NCI-H1436 (cell line): ENCODE measurements around the gene TCF7L2.

Source experiments
- DNase-seq: peaks from one replicate; lab custom pipeline; 2025; lab: John Stamatoyannopoulos, UW

TCF7L2 gene

GRCh38 chr10:112949875-112950507, at the start of gene TCF7L2:
Gene TCF7L2 (plus strand): TSS chr10:112950247. CDS start chr10:112950757, 510 bp downstream.
- peak; percentile 99 for DNase-seq

GRCh38 chr10:112902730-112903129, 47.3 kb upstream of the TCF7L2 start:
- no peak for DNase-seq

- no peak for DNase-seq
These were observed 46.0 kb upstream of the TCF7L2 start for GRCh38 chr10:112904000-112904399.

- no peak for DNase-seq
These were observed 43.1 kb upstream of the TCF7L2 start for GRCh38 chr10:112906945-112907344.

GRCh38 chr10:112907893-112908292, 42.2 kb upstream of the TCF7L2 start:
- DNase-seq = no peak

GRCh38 chr10:112911206-112911605, 38.8 kb upstream of the TCF7L2 start:
- no peak for DNase-seq

- no peak for DNase-seq
These were observed 37.6 kb upstream of the TCF7L2 start for GRCh38 chr10:112912410-112912928.

- DNase-seq = no peak
These were observed 36.8 kb upstream of the TCF7L2 start for GRCh38 chr10:112913255-112913654.

GRCh38 chr10:112913661-112914287, 36.3 kb upstream of the TCF7L2 start:
- DNase-seq = no peak

- DNase-seq = no peak
These were observed 35.6 kb upstream of the TCF7L2 start for GRCh38 chr10:112914288-112914952.

- DNase-seq = no peak
These were observed 34.2 kb upstream of the TCF7L2 start for GRCh38 chr10:112915590-112916572.

- no peak for DNase-seq
These were observed 32.4 kb upstream of the TCF7L2 start for GRCh38 chr10:112917681-112918080.

GRCh38 chr10:112918771-112919170, 31.3 kb upstream of the TCF7L2 start:
- DNase-seq = no peak

GRCh38 chr10:112919721-112920120, 30.3 kb upstream of the TCF7L2 start:
- DNase-seq = no peak

GRCh38 chr10:112926906-112927688, 22.9 kb upstream of the TCF7L2 start:
- DNase-seq = no peak

GRCh38 chr10:112927980-112928379, 22.1 kb upstream of the TCF7L2 start:
- no peak for DNase-seq

- DNase-seq = no peak
These were observed 17.4 kb upstream of the TCF7L2 start for GRCh38 chr10:112932658-112933057.

GRCh38 chr10:112934193-112934592, 15.9 kb upstream of the TCF7L2 start:
- DNase-seq = no peak

- DNase-seq = no peak
These were observed 11.1 kb upstream of the TCF7L2 start for GRCh38 chr10:112938808-112939482.

- no peak for DNase-seq
These were observed 4.2 kb upstream of the TCF7L2 start for GRCh38 chr10:112945811-112946210.
